GM21390 (cell line): ENCODE data around the gene FSIP1.

Experiments
- ATAC-seq: cut with Tn5 transposase; IDR thresholded peaks from one replicate; pipeline ENCODE4 v1.9.1; 2021; ENCODE audit not compliant: unreplicated experiment

FSIP1 gene

DNA sequence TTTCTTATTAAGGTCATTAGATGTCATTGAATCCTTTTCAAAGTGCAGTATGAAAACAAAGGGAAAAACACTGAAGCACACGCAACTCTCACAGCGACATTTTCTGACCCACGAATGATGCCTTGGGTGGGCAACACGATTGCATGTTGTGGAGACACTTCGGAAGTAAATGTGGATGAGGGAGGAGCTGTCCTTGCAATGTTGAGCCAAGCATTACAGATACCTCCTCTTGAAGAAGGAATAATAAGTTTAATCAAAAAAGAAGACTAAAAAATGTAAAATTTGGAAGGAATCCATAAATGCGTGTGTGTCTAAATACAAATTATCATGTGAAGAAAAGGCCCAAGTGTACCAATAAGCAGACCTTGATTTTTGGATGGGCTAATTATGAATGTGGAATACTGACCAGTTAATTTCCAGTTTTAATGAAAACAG lies 184.9 kb downstream of the FSIP1 start:
- no peak for ATAC-seq

DNA sequence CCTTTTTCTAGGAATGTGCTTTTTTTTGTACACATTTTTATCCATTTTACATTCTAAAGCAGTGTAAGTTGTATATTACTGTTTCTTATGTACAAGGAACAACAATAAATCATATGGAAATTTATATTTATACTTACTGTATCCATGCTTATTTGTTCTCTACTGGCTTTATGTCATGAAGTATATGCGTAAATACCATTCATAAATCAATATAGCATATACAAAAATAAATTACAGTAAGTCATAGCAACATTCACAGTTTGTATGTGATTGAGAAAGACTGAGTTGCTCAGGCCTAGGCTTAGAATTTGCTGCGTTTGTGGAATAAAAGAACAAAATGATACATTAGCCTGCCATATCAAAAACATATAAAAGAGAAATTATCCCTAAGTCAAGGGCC lies 185.3 kb downstream of the FSIP1 start:
- ATAC-seq: no peak

DNA sequence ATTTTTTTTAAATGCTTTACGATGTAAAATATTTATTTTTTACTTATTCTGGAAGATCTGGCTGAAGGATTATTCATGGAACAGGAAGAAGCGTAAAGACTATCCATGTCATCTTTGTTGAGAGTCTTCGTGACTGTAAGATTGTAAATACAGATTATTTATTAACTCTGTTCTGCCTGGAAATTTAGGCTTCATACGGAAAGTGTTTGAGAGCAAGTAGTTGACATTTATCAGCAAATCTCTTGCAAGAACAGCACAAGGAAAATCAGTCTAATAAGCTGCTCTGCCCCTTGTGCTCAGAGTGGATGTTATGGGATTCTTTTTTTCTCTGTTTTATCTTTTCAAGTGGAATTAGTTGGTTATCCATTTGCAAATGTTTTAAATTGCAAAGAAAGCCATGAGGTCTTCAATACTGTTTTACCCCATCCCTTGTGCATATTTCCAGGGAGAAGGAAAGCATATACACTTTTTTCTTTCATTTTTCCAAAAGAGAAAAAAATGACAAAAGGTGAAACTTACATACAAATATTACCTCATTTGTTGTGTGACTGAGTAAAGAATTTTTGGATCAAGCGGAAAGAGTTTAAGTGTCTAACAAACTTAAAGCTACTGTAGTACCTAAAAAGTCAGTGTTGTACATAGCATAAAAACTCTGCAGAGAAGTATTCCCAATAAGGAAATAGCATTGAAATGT lies 186.1 kb downstream of the FSIP1 start:
- no peak for ATAC-seq

DNA sequence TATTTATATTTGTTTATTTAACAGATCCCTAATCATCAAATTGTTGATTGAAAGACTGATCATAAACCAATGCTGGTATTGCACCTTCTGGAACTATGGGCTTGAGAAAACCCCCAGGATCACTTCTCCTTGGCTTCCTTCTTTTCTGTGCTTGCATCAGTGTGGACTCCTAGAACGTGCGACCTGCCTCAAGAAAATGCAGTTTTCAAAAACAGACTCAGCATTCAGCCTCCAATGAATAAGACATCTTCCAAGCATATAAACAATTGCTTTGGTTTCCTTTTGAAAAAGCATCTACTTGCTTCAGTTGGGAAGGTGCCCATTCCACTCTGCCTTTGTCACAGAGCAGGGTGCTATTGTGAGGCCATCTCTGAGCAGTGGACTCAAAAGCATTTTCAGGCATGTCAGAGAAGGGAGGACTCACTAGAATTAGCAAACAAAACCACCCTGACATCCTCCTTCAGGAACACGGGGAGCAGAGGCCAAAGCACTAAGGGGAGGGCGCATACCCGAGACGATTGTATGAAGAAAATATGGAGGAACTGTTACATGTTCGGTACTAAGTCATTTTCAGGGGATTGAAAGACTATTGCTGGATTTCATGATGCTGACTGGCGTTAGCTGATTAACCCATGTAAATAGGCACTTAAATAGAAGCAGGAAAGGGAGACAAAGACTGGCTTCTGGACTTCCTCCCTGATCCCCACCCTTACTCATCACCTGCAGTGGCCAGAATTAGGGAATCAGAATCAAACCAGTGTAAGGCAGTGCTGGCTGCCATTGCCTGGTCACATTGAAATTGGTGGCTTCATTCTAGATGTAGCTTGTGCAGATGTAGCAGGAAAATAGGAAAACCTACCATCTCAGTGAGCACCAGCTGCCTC lies 187.1 kb downstream of the FSIP1 start:
- ATAC-seq: no peak

DNA sequence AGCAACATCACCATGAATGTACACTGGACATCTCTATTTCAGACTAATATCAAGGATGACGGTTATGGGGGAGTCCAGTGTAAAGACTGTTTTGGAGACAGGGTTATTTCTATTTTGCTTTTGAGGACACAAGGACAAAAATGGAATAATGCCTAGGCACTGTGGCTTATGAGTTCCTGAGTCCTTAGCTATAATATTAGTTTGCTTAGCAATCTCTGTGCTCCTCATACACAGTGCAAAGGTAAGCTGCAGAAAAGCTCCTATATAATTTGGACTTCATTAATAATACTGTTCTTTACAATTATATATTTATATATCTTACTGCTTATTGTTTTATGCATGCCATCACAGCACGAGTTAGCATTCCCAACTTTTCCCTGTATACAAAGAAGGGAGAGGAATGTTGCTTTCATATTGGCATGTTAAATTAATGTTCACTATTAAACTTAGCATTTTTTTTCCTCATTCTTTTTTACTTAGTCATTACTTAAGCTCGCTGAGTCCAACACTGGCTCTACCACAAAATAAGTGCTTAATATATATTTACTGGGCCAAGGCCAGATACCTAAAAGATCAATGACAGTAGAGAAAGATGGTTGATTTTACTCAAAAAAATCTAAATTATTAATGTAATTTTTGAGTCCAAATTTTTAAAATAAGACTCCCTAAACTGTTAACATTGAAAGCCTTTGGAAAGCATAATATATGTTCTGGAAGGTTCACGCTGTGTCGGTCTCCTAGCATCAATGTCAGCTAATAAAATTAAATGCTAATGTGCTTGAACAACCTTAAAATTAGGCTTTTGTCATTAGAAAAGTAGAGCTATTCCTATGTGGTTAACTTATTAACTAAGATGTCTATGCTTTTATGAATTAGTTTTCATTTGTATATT lies 187.9 kb downstream of the FSIP1 start:
- ATAC-seq: no peak

DNA sequence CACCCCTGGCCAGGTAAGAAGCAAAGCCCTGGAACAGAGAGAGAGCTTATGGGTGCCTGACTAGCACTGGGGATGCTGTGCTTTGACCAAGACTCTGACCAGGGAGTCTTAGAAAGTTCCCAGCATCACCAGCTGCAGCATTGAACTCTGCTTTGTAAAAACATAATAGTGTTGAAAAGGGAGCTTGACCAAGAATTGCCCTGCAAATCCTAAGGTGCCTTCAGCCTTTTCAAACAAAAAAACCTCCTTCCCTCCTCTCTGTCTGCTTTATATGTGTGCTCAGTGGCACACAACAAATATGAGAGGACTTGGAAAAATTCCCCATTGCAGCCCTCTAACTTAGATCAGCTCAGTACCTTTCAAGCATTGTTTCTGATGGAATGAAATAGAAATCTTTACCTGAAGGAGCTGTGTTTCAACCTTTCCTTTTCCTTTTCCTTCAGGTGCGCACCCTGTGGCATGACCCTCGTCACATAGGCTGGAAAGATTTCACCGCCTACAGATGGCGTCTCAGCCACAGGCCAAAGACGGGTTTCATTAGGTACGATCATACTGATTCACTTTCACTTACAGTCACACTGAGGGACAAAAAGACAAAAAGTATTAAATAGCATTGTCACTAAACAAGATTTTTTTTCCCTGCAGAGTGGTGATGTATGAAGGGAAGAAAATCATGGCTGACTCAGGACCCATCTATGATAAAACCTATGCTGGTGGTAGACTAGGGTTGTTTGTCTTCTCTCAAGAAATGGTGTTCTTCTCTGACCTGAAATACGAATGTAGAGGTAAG lies 188.8 kb downstream of the FSIP1 start:
- no peak for ATAC-seq

DNA sequence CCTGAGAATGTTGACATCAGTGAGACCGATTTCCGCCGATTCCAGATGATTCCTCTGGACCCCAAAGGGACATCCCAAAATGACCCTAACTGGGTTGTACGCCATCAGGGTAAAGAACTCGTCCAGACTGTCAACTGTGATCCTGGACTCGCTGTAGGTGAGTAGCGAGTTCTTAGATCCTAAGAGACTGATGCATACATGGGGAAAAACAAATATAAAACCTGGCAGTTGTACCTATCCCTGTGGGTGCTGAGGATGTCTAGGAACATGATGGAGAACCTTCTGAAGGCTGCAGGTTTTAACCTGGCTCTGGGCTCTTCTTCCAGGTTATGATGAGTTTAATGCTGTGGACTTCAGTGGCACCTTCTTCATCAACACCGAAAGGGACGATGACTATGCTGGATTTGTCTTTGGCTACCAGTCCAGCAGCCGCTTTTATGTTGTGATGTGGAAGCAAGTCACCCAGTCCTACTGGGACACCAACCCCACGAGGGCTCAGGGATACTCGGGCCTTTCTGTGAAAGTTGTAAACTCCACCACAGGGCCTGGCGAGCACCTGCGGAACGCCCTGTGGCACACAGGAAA lies 189.5 kb downstream of the FSIP1 start:
- ATAC-seq: no peak

DNA sequence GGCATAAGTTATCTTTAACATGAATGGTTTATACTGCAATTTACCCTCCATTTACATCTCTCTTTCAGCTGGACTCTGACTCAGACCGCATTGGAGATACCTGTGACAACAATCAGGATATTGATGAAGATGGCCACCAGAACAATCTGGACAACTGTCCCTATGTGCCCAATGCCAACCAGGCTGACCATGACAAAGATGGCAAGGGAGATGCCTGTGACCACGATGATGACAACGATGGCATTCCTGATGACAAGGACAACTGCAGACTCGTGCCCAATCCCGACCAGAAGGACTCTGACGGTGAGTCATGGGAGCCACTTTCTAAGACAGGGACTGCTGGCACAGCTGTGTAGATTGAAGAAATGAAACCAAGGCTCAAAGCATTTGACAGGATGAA lies 190.1 kb downstream of the FSIP1 start:
- ATAC-seq: no peak

DNA sequence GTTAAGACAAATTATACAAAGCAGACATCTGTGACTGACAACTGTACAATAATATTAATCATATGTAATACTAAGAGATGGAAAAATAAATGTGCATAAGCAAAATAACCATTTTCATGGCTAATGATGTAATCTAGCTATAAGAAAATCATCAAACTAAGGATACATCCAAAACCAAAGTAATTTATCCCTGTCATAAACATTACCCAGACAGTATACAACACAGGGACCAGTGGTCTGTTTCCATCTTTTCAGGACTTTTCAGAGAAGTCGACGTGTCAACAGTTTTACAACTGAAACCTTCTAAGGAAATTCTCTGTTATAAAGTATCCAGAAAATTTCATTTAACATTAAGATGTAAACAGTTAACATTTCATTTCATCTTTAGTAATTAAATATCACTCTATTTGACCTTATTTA lies 190.7 kb downstream of the FSIP1 start:
- no peak for ATAC-seq

DNA sequence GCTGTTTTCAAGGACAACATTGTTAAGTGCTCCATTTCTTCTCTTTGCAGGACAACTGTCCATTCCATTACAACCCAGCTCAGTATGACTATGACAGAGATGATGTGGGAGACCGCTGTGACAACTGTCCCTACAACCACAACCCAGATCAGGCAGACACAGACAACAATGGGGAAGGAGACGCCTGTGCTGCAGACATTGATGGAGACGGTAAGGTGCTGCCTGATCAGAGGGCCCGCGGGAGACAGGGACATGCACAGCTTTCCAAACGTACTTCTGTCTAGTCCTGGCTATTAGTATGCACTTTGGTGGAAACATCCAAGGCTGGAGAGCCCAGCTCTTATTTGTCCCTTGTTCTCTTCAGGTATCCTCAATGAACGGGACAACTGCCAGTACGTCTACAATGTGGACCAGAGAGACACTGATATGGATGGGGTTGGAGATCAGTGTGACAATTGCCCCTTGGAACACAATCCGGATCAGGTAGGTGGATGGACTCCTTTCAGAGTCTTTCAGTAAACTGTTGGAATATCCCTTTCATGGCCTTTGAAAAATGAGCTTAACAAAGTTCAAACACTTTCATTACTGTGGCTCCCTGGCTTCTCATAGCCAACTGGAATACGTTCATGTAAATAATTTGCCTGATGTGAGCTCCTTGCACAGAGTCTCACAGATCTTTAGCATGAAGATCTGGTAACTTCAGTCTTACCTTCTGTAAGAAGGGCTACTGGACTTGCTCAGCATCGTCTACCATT lies 191.3 kb downstream of the FSIP1 start:
- no peak for ATAC-seq

DNA sequence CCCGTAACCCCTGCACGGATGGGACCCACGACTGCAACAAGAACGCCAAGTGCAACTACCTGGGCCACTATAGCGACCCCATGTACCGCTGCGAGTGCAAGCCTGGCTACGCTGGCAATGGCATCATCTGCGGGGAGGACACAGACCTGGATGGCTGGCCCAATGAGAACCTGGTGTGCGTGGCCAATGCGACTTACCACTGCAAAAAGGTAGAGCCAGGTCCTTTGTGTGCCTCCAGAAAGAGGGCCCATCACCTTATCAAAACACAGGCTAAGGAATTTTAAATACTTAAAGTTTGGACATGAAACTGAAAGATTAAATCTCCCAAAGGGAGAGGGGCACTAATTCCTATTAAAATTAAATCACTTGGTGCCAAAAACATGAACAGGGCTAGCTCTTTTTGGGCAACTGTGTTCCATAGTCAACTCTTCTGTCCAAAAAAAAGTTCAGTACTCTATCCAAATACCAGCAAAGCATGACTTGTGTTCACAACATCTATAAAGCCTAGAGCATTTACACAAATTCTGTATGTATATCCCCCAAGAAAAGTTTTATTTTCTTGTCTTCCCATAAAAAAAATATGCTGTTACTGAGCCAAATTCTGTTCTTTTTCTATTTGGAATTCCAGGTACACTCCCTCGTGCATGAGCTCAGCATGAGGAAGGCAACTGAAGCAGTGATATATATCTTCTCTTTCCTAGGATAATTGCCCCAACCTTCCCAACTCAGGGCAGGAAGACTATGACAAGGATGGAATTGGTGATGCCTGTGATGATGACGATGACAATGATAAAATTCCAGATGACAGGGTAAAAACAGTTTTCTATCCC lies 192.6 kb downstream of the FSIP1 start:
- ATAC-seq: no peak

DNA sequence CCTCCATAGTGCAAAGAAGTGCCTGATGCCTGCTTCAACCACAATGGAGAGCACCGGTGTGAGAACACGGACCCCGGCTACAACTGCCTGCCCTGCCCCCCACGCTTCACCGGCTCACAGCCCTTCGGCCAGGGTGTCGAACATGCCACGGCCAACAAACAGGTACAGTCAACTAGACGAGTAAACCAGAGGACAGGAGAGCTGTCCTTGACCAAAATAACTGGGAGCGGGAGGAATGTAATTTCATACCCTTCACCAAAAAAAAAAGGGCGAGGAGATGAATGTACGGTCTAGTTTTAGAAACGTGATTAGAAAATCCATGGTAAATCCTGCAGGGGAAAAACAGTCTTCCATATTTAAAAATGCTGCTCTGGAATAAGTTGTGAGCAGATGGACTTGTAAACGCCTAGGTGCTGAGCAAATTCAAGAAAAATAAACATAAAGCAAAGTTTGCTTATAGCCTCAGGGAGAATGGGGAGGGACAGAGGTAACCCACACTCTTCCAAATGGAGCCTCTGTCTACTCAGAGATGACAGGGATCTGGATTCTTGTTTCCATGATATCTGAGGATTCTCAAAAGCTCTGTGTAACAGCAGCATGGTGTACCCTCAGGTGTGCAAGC lies 193.3 kb downstream of the FSIP1 start:
- no peak for ATAC-seq

DNA sequence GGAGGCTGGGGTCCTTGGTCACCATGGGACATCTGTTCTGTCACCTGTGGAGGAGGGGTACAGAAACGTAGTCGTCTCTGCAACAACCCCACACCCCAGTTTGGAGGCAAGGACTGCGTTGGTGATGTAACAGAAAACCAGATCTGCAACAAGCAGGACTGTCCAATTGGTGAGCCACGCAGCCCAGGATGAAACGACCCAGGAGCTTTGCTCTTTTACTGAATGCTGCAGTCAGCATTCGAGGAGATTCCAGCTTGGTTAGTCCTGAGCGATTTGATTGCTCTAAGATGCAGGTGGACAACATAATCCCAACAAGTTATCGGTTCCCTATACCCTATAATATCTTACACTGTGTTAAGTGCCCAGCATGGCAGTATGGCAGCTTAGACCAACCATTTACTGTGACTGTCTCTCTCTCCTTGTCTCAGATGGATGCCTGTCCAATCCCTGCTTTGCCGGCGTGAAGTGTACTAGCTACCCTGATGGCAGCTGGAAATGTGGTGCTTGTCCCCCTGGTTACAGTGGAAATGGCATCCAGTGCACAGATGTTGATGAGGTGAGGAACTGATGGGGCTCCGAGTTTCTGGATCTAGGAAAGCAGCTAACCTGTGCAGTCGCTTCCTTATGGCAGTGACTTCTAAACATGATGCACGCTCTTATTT lies 194.0 kb downstream of the FSIP1 start:
- ATAC-seq: no peak

DNA sequence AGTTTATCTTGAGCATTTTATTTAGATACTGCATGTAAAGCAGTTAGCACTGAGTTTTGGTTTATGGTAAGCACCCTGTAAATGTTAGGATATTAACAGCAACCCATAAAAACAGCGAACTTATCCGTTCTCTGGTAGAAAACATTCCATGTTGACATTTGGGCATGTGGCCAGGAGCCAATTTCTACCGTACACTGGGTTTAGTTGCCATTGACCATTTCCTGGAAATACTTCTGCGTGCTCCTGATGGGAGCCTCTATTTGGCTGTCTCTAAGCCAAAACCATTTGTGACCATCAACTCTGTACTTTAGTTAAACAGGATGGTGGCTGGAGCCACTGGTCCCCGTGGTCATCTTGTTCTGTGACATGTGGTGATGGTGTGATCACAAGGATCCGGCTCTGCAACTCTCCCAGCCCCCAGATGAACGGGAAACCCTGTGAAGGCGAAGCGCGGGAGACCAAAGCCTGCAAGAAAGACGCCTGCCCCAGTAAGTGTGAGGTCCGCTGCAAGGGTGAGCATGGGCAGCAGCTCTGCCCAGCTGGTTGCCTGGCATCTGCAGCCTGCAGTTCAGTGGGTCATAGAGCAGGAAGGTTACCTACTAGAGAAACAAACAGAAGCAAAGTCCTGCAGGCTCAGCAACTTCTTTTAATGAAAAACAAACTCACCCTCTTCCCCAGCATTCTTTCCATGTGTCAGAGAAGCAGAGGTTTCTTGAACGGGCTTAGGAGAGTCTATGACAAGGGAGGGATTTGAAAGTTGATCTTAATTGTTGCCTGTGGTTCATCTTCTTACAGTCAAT lies 194.7 kb downstream of the FSIP1 start:
- no peak for ATAC-seq

DNA sequence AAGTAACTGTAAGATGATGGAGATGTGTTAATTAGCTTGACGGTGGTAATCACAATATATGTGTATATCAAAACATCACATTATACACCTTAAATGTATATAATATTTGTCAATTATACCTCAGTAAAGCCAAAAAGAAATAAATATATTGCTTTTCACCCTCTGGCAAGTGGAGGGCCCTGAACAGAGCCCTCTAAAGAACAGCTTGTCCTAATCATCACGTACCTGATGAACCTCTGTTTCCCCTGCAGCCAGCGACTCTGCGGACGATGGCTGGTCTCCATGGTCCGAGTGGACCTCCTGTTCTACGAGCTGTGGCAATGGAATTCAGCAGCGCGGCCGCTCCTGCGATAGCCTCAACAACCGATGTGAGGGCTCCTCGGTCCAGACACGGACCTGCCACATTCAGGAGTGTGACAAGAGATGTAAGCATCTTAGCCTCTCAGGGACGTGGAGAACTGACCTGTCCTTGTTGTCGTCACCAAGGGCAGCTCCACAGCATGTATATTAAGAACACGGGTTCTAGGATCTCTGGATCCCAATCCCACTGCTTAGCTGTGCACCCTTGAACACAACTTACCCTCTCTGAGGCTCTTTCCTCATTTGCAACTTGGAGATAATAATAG lies 195.4 kb downstream of the FSIP1 start:
- no peak for ATAC-seq

DNA sequence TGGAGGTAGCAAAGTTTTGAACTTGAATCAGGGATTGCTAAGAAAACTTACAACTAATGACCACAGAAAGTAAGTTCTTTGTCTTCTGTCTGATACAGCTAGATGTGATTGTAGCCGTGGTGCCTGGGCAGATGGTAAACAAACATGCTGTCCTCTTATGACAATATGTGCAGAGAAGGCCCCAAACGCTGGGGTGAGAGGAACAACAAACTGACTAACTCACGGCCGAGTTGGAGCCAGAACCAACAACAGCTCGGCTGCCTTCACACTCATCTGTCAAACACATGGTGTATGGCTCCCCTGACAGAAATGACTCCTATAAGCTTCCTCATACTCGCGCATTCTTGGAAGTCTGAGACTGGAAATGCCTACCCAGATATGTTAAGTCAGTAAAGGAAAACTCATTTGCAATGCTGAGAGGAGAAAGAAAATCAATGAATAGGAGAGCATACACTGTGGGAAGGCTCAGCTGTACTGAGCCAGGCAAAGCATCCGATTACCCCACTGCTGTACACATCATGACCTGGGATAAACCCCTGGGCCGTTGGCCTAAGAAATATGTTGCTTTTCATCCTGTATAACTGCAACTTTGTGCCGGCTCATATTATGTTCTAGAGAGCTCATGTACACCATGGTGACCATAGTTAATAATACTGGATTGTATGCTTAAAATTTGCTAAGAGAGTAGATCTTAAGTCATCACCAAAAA lies 196.1 kb downstream of the FSIP1 start:
- ATAC-seq: no peak
